ENCODE data around the gene IGF1R.

Gene IGF1R

DNA sequence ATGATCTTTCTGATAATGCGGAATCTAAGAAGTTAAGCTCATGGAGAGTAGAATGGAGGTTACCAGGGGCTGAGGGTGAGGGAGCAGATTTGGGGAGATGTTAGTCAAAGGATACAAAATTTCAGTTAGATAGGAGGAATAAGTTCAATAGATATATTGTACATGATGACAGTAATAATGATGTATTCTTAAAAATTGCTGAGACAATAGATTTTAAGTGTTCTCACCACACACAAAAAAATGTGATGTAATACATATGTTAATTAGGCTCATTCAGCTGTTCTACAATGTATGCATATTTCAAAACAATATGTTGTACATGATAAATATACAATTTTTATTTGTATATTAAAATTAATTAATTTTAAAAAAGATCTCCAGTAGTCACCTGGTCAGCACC is 277.9 kb downstream of the IGF1R start:
- DNase-seq: no peak

DNA sequence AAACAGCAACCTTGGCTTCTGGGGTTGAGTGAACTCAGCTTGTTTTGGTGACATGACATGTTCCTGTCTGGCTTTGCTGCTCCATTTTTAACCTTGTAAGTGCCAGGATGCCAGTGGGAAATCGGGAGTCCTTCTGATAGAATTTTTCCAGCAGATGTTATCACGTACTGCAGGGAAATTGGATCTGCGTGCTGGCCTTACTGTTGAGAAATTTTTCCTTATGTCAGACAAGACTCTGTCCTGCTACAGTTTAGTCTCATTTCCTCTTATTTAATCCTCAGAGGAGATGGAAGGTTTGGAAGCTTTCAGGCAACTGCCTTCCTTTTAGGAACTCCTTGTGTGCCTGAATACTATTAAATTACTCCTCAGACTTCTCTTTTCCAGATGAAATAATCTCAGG is 278.7 kb downstream of the IGF1R start:
- DNase-seq: no peak

DNA sequence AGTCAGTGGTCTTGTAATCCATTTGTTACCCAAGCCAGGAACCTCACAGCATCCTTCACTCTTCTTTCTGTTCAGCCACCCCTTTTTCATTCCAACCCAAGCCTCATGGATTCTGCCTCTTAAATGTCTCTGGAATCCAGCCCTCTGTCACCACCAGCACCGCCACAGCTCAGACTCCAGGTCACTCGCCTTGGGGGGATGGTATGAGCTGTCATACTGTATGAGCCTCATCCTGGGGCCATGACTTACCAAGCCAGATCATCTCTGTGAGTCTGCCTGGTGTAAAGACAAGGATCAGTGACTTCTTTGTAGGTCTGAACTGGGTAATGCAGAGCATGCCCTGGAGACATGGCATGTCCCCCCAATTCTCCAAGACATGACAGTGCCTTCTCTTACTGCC is 279.7 kb downstream of the IGF1R start:
- DNase-seq: no peak

- no peak for DNase-seq
Measured at GRCh38 chr15:98930576-98930975, 282.2 kb downstream of the IGF1R start.

DNA sequence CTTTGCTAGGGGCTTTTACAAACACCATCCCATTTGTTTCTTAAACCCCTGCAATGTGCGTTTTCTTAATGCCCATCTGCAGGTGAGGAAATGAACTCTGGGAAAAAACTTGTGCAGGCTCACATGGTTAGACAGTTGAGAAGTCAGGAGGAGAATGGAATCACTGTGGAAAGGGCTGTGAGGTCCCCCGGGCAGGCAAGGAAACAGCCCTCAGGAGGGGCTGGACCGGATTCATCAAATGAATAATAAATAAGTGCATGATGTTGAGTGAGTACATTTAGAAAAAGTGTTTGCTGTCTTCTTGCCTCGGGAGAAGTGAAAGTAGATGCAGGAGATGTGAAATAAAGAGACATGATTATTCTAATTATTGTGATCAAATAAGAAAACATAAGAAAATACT is 282.7 kb downstream of the IGF1R start:
- DNase-seq: no peak

DNA sequence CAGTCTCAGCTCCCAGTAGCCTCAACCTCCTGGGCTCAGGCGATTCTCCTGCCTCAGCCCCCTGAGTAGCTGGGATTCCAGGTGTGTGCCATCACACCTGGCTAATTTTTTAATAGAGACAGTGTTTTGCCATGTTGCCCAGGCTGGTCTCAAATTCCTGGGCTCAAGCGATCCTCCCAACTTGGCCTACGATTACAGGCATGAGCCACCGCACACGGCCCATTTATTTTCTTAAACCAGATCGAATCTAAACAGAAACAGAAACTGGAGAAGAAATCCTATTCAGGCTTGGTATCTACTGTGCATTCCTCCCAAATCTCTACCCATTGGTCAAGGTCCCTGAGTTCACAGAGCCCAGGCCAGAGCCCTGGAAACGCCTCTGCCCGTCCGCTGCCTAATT is 285.1 kb downstream of the IGF1R start:
- no peak for DNase-seq

DNA sequence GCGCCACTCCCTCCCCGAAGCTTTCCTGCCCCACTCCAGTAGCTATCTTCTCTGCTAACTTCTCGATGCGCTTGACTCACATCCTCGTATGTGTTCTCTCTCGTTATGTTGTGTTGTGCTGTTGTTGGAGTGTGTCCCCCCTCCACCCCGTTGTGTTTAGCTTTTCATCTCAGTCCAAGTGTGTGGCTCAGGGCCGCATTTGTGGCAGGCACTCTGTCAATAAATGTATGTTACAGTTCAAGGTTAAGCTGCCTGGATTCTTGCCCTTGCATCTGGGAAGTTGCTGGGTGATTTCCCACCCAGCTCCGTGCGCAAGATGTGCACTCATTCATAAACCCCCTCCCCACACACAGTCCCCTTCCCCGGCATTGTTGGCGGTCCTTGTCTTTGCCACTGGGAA is 287.4 kb downstream of the IGF1R start:
- DNase-seq: no peak

DNA sequence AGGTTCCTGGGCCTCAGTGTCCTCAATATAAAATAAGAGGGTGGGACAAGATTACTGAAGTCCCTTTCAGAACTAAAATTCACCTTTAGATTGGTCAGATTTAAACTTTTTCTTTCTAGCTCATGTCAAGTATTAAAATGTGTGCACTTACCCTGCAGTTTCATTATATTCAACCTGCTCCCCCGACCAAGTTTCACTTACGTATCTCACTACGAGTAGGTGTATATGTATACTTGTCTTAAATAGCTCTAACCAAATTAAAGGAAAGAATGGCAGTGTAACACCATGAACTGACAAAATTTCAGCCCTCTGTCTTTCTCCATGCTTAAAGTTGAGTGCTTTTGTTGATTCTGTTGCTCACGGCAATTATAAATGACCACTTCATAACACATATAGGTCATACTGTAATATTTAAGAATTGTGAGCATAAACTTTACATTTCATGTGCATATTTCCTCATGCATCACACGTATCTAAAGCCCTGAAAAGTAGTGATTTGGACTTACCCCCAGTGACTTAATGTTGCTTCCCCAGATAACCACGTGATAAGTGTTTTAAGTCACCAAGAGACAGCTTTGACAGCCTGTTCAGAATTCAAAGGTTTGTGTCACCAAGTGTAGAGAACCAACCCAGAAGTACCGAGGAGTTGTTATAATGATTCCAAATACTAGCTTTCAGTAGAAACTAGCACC is 289.2 kb downstream of the IGF1R start:
- no peak for DNase-seq

- no peak for DNase-seq
Measured at GRCh38 chr15:98938105-98938417, 289.7 kb downstream of the IGF1R start.

DNA sequence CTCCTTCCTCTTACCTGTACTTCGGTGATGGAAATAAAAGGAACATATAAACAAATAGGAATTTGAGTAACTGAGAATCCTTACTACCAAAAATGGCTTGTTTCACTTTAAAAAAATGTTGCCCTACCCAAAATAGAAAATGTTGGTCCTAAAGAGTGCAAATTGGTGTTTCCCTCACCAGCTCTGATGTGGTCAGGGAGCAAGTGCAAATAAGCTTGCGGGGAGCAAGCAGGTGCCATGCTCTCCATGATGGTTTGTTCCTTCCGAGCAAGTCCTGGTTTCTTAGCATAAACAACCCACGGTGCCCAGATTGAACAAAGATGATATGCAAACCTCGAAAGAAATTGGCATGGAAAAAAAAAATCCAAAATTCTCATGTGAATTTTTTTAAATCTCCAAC is 290.5 kb downstream of the IGF1R start:
- DNase-seq: no peak

DNA sequence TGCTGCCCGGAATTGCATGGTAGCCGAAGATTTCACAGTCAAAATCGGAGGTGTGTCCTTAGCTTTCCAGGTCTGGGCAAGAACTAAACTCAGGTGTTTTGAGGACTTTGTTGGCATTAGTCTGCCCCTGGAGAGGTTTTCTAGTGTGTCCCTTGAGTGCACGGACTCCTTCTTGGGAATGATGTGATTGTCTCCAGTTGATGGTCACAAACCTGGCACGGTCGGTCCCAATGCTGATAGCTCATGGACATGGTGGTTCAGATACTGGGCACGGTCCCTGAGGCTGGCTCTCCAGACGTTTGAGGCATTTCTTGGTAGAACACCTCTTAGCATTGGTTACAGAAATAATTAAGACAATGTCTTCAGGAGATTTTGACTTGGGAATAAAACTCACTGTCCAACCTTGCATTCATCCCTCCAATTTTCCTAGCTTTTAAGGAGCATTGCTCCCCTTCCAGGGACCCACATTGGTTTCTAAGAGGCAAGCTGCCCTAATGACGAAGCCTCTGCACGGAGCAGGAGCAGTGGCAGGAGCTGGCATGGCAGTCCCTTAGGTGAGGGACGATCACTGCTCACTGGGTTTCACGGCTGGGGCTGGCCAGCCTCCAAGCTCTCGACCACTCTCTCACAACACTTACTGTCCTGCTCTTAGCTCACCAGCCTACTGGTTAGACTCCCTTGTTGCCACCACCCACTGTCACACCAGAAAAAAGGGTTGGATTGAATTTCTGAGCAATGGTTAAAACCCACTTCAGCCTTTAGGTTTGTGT is 291.2 kb downstream of the IGF1R start:
- no peak for DNase-seq

GRCh38 chr15:98941595-98942255 is 293.4 kb downstream of the IGF1R start:
- DNase-seq: no peak

GRCh38 chr15:98942431-98942830 is 294.1 kb downstream of the IGF1R start:
- DNase-seq: no peak

DNA sequence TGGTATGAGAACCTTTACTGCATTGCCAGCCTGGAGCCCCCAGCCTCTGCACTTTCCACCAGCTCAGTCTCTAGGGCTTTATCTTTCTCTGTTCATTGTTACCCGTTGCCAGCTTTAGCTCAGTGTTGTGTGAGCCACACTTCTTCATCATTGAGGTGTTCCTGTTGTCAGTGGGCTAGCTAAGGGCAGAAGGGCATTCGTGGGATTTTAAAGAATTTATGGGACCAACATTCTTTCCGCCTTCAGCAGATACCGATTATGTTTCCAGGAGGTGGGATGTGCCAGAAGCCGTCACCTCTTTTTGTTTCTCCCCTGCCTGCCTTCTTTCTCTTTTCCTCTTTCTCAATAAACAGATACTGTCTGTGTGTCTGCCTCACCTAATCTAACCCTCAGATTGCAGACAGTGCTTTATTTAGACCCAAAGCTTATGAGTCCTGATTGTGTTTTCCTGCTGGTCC is 294.7 kb downstream of the IGF1R start:
- DNase-seq: no peak

DNA sequence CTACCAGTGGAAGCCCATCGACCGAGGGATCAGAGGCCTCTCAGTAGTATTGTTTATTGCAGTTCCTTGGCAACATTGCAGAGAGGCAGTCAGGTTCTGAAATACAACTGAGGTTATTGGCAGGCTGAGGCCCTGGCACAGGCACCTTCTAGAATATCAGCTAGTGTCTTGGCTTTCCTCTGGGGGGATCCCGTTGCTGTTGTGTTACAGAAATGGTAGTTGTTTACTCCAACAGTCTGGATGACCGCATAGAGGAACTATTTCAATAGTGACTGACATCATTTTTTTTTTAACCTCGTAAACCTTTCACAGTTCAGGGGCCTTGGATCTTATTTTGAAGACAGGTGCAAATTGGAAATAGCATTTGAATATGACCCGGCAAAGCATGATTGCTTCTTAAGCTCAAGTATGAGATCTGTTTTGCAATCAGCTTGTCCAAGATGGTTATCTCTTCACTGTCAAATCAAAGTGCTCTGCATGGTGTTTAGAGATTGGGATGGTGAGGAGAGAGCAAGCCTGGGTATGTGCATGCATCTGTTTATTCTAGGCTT is 295.3 kb downstream of the IGF1R start:
- peak; percentile 3 for DNase-seq

GRCh38 chr15:98946301-98947255 is 298.2 kb downstream of the IGF1R start:
- no peak for DNase-seq

DNA sequence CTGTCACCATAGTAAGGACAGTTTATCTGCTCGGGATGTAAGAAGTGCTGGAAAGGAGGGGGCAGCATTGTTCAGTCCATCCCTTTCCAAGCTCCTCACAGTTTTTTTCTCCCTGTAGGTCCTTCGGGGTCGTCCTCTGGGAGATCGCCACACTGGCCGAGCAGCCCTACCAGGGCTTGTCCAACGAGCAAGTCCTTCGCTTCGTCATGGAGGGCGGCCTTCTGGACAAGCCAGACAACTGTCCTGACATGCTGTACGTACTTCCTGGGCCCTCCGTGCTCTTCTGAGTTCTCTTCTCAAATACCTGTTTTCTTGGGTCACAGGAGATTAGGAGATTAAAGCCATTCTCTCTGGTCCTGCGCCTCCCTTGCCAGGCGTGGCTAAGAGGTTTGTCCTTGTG is 300.1 kb downstream of the IGF1R start:
- no peak for DNase-seq

GRCh38 chr15:98948941-98949340 is 300.6 kb downstream of the IGF1R start:
- no peak for DNase-seq

GRCh38 chr15:98949624-98950023 is 301.3 kb downstream of the IGF1R start:
- DNase-seq: no peak

DNA sequence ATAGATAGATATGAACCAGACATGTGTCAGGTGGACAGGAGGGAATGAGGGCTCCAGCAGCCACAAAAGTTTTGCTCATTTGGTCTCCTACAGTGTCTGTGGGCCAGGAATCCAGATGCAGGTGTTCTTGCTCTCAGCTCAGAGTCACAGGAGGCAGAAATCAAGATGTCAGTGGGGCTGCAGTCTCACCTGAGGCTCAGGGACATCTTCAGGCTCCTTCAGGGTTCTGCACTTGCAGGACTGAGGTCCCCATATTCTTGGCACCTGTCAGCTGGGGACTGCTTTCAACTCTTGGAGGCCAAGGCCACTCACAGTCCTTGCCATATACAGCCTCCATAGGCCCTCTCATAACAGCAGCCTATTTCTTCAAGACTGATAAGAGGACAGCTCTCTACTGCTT is 301.9 kb downstream of the IGF1R start:
- no peak for DNase-seq

GRCh38 chr15:98951004-98951403 is 302.7 kb downstream of the IGF1R start:
- no peak for DNase-seq

DNA sequence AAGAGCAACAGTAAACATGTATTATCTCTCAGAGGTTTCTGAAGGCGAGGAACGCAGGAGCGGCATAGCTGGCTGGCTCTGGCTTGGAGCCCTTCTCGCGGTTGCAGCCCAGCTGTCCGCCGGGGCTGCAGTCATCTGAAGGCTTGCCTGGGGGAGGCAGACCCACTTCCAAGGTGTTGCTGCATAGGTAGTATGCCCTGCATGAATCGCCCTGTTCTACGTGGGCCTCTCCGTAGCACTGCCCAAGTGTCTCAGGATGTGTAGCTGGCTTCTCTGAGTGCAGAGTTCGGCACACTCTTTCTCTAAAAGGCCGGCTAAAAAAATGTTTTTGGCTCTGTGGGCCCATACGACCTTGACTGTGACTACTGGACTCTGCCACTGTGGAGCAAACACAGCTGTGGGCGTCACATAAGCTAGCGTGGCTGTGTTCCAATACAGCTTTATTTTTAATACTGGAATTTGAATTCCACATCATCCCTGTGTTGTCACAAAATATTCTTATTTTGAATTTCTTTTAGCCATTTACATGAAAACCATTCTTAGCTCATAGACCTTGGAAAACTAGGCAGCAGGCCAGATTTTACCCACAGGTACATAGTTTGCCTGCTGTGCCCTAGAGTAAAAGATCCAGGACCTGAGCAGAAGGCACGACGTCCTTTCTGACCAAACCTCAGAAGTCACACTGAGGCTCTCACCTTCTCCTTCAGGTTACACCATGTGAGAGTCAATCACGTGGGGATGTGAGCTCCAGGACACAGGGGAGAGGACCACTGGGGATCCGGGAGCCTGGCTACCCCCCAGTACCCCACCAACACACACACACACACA is 303.4 kb downstream of the IGF1R start:
- no peak for DNase-seq
